Measurements from ENCODE around the gene ALDH3A2.

ALDH3A2 gene

GRCh38 chr17:19648475-19649273 is at the start of gene ALDH3A2:
TSS of gene ALDH3A2 (plus strand) at chr17:19648751. CDS start at chr17:19648972, 221 bp downstream.
- DNase-seq (ENCODE audit: low spot score), result peak; percentile 84

- no peak for DNase-seq (ENCODE audit: low spot score)
These were observed 38.2 kb upstream of the ALDH3A2 start for GRCh38 chr17:19610311-19610710.

GRCh38 chr17:19610879-19611278 is 37.7 kb upstream of the ALDH3A2 start:
- DNase-seq (ENCODE audit: low spot score), result no peak

- no peak for DNase-seq (ENCODE audit: low spot score)
These were observed 34.6 kb upstream of the ALDH3A2 start for GRCh38 chr17:19613979-19614378.

GRCh38 chr17:19614900-19615299 is 33.7 kb upstream of the ALDH3A2 start:
- no peak for DNase-seq (ENCODE audit: low spot score)

- no peak for DNase-seq (ENCODE audit: low spot score)
These were observed 30.5 kb upstream of the ALDH3A2 start for GRCh38 chr17:19618015-19618414.

- DNase-seq (ENCODE audit: low spot score), result no peak
These were observed 28.7 kb upstream of the ALDH3A2 start for GRCh38 chr17:19619705-19620325.

- no peak for DNase-seq (ENCODE audit: low spot score)
These were observed 26.9 kb upstream of the ALDH3A2 start for GRCh38 chr17:19621697-19622096.

- DNase-seq (ENCODE audit: low spot score), result no peak
These were observed 22.5 kb upstream of the ALDH3A2 start for GRCh38 chr17:19626079-19626478.

- no peak for DNase-seq (ENCODE audit: low spot score)
These were observed 19.1 kb upstream of the ALDH3A2 start for GRCh38 chr17:19629449-19629848.

- no peak for DNase-seq (ENCODE audit: low spot score)
These were observed 18.5 kb upstream of the ALDH3A2 start for GRCh38 chr17:19630035-19630434.

GRCh38 chr17:19630661-19631060 is 17.9 kb upstream of the ALDH3A2 start:
- DNase-seq (ENCODE audit: low spot score), result no peak

- DNase-seq (ENCODE audit: low spot score), result no peak
These were observed 16.6 kb upstream of the ALDH3A2 start for GRCh38 chr17:19631905-19632304.

- DNase-seq (ENCODE audit: low spot score), result no peak
These were observed 6.7 kb upstream of the ALDH3A2 start for GRCh38 chr17:19641687-19642372.

- no peak for DNase-seq (ENCODE audit: low spot score)
These were observed 6.1 kb upstream of the ALDH3A2 start for GRCh38 chr17:19642373-19642893.

- DNase-seq (ENCODE audit: low spot score), result no peak
These were observed 3.9 kb upstream of the ALDH3A2 start for GRCh38 chr17:19644493-19645210.

- peak; percentile 15 for DNase-seq (ENCODE audit: low spot score)
These were observed 2.8 kb upstream of the ALDH3A2 start for GRCh38 chr17:19645734-19646201.

- DNase-seq (ENCODE audit: low spot score), result peak; percentile 54
These were observed 1.5 kb upstream of the ALDH3A2 start for GRCh38 chr17:19646788-19647696.

GRCh38 chr17:19647697-19648474 is 665 bp upstream of the ALDH3A2 start:
- peak; percentile 63 for DNase-seq (ENCODE audit: low spot score)

GRCh38 chr17:19649274-19649541 is 657 bp downstream of the ALDH3A2 start:
- DNase-seq (ENCODE audit: low spot score), result no peak
